ENCODE data around the gene STAB2.

STAB2 gene

GRCh38 chr12:103697971-103698751 lies 111.1 kb downstream of the STAB2 start:
- no peak for DNase-seq

GRCh38 chr12:103698752-103699560 lies 111.9 kb downstream of the STAB2 start:
- DNase-seq: no peak

GRCh38 chr12:103705098-103705497 lies 118.0 kb downstream of the STAB2 start:
- DNase-seq: no peak

- no peak for DNase-seq
Measured at GRCh38 chr12:103705927-103706326, 118.9 kb downstream of the STAB2 start.

GRCh38 chr12:103707446-103707845 lies 120.4 kb downstream of the STAB2 start:
- no peak for DNase-seq

GRCh38 chr12:103710544-103710943 lies 123.5 kb downstream of the STAB2 start:
- DNase-seq: no peak

GRCh38 chr12:103712216-103712615 lies 125.1 kb downstream of the STAB2 start:
- no peak for DNase-seq

GRCh38 chr12:103715494-103715893 lies 128.4 kb downstream of the STAB2 start:
- no peak for DNase-seq

- no peak for DNase-seq
Measured at GRCh38 chr12:103716517-103717196, 129.6 kb downstream of the STAB2 start.

- no peak for DNase-seq
Measured at GRCh38 chr12:103725398-103725797, 138.3 kb downstream of the STAB2 start.

- no peak for DNase-seq
Measured at GRCh38 chr12:103727638-103728037, 140.6 kb downstream of the STAB2 start.

GRCh38 chr12:103728323-103728722 lies 141.2 kb downstream of the STAB2 start:
- no peak for DNase-seq

GRCh38 chr12:103729499-103729898 lies 142.4 kb downstream of the STAB2 start:
- no peak for DNase-seq

GRCh38 chr12:103731539-103731938 lies 144.5 kb downstream of the STAB2 start:
- DNase-seq: no peak

- no peak for DNase-seq
Measured at GRCh38 chr12:103734863-103735262, 147.8 kb downstream of the STAB2 start.

- no peak for DNase-seq
Measured at GRCh38 chr12:103735291-103735690, 148.2 kb downstream of the STAB2 start.

- no peak for DNase-seq
Measured at GRCh38 chr12:103736572-103736971, 149.5 kb downstream of the STAB2 start.

- no peak for DNase-seq
Measured at GRCh38 chr12:103737881-103738280, 150.8 kb downstream of the STAB2 start.

- DNase-seq: peak; percentile 95
Measured at GRCh38 chr12:103742349-103742932, 155.4 kb downstream of the STAB2 start.

- DNase-seq: no peak
Measured at GRCh38 chr12:103743788-103744187, 156.7 kb downstream of the STAB2 start.

- no peak for DNase-seq
Measured at GRCh38 chr12:103745962-103746361, 158.9 kb downstream of the STAB2 start.

- DNase-seq: no peak
Measured at GRCh38 chr12:103748002-103748401, 160.9 kb downstream of the STAB2 start.

GRCh38 chr12:103748875-103749274 lies 161.8 kb downstream of the STAB2 start:
- no peak for DNase-seq

Data from NCI-H2171 (cell line).